BLaER1 treated with 17β-estradiol and CSF1 and Interleukin-3, amounts not matched to agents 10 nM and 100 nM (cell line): ENCODE results near the gene UQCRQ.

Experiments used
- H3K27ac ChIP-seq, 11 experiments: shearing (Covaris generic); formaldehyde crosslinking; 2 replicates each; pipeline ENCODE4 v1.8.1; 2022
- H3K27me3 ChIP-seq, 11 experiments: shearing (Covaris generic); formaldehyde crosslinking; 2 replicates each; pipeline ENCODE4 v1.8.1; 2022
- H3K36me3 ChIP-seq, 11 experiments: shearing (Covaris generic); formaldehyde crosslinking; 2 replicates each; pipeline ENCODE4 v1.8.1; 2022
- H3K4me1 ChIP-seq, 10 experiments: shearing (Covaris generic); formaldehyde crosslinking; 2 replicates each; pipeline ENCODE4 v1.8.1; 2022
- H3K4me2 ChIP-seq, 11 experiments: shearing (Covaris generic); formaldehyde crosslinking; 2 replicates each; pipeline ENCODE4 v1.8.1; 2022
- H3K4me3 ChIP-seq, 10 experiments: shearing (Covaris generic); formaldehyde crosslinking; 2 replicates each; pipeline ENCODE4 v1.8.1; 2022
- H3K9ac ChIP-seq, 11 experiments: shearing (Covaris generic); formaldehyde crosslinking; 2 replicates each; pipeline ENCODE4 v1.8.1; 2022
- H3K9me3 ChIP-seq, 11 experiments: shearing (Covaris generic); formaldehyde crosslinking; replicated peaks in 1 of 11; 2 replicates each; pipeline ENCODE4 v1.8.1; 2022
- H4K20me1 ChIP-seq, 11 experiments: shearing (Covaris generic); formaldehyde crosslinking; 2 replicates each; pipeline ENCODE4 v1.8.1; 2022
- Cebpa-rat ChIP-seq, 11 experiments: shearing (Covaris generic); IDR thresholded peaks; 2 replicates each; pipeline ENCODE4 v1.8.1; 2022

Gene UQCRQ

GRCh38 chr5:132823481-132824050 is 42.9 kb upstream of the UQCRQ start:
- Histone ChIP-seq H3K9ac (no peak overlapping the region; a peak in 1 of 22 replicates), H3K4me3 (peak overlapping the region in 3 of 10 experiments; percentile 7 to 31 (median 16); a peak in 2 of 20 replicates)

GRCh38 chr5:132824426-132824825 is 42.0 kb upstream of the UQCRQ start:
- Histone ChIP-seq H3K27ac (no peak overlapping the region), H3K36me3 (peaks cover 0 to 54% (median 0%) of the 10 kb centered on the region in 11 experiments; a peak in 9 of 22 replicates), H3K9me3 (no peaks in the 10 kb centered on the region; a peak in 1 of 22 replicates), H3K9ac (no peak overlapping the region), H3K27me3 (peaks cover 84 to 100% (median 100%) of the 10 kb centered on the region in 11 experiments), H4K20me1 (peaks cover 0 to 82% (median 31%) of the 10 kb centered on the region in 11 experiments; a peak in 15 of 22 replicates), H3K4me1 (peaks cover 0 to 30% (median 11%) of the 10 kb centered on the region in 10 experiments; a peak in 13 of 20 replicates), H3K4me2 (no peak overlapping the region), H3K4me3 (no peak overlapping the region)
- no peak for TF ChIP-seq Cebpa-rat (IDR thresholded peaks at IDR 0.05)

More at GRCh38 chr5:132823481-132824050, 42.9 kb upstream of the UQCRQ start:
- H3K4me2 ChIP-seq, result peak overlapping the region; percentile 19 to 60 (median 42); a peak in 15 of 22 replicates
- no peaks in the 10 kb centered on the region; a peak in 1 of 22 replicates for H3K9me3 ChIP-seq
- TF ChIP-seq Cebpa-rat (IDR thresholded peaks at IDR 0.05), result no peak
- H3K4me1 ChIP-seq, result peaks cover 0 to 25% (median 8%) of the 10 kb centered on the region in 10 experiments; a peak in 9 of 20 replicates
- H4K20me1 ChIP-seq, result peaks cover 0 to 73% (median 31%) of the 10 kb centered on the region in 11 experiments; a peak in 14 of 22 replicates
- peaks cover 84 to 100% (median 100%) of the 10 kb centered on the region in 11 experiments for H3K27me3 ChIP-seq
- H3K36me3 ChIP-seq, result peaks cover 0 to 50% (median 0%) of the 10 kb centered on the region in 11 experiments; a peak in 9 of 22 replicates
- H3K27ac ChIP-seq, result no peak overlapping the region

- Histone ChIP-seq H3K27me3 (peaks cover 82 to 100% (median 100%) of the 10 kb centered on the region in 11 experiments), H4K20me1 (peaks cover 0 to 86% (median 32%) of the 10 kb centered on the region in 11 experiments; a peak in 15 of 22 replicates), H3K27ac (no peak overlapping the region)
Measured at GRCh38 chr5:132825033-132825833, 41.2 kb upstream of the UQCRQ start.

GRCh38 chr5:132825834-132826391 is 40.5 kb upstream of the UQCRQ start:
- Histone ChIP-seq H3K4me2 (no peak overlapping the region), H3K27me3 (peaks cover 82 to 100% (median 100%) of the 10 kb centered on the region in 11 experiments), H3K4me1 (peaks cover 5 to 34% (median 15%) of the 10 kb centered on the region in 10 experiments; a peak in 17 of 20 replicates), H4K20me1 (peaks cover 0 to 80% (median 32%) of the 10 kb centered on the region in 11 experiments; a peak in 15 of 22 replicates), H3K27ac (no peak overlapping the region), H3K36me3 (peaks cover 0 to 54% (median 0%) of the 10 kb centered on the region in 11 experiments; a peak in 9 of 22 replicates), H3K4me3 (no peak overlapping the region), H3K9ac (no peak overlapping the region), H3K9me3 (no peaks in the 10 kb centered on the region; a peak in 1 of 22 replicates)
- TF ChIP-seq Cebpa-rat (IDR thresholded peaks at IDR 0.05), result no peak

More at GRCh38 chr5:132825033-132825833, 41.2 kb upstream of the UQCRQ start:
- Histone ChIP-seq H3K36me3 (peaks cover 0 to 54% (median 0%) of the 10 kb centered on the region in 11 experiments; a peak in 9 of 22 replicates), H3K4me2 (no peak overlapping the region), H3K4me3 (no peak overlapping the region), H3K9me3 (no peaks in the 10 kb centered on the region; a peak in 1 of 22 replicates), H3K9ac (no peak overlapping the region), H3K4me1 (peaks cover 0 to 31% (median 11%) of the 10 kb centered on the region in 10 experiments; a peak in 13 of 20 replicates)
- TF ChIP-seq Cebpa-rat (IDR thresholded peaks at IDR 0.05), result no peak

- H3K9me3 ChIP-seq, result no peaks in the 10 kb centered on the region; a peak in 1 of 22 replicates
- no peak overlapping the region for H3K9ac ChIP-seq
- H3K4me3 ChIP-seq, result no peak overlapping the region
Measured at GRCh38 chr5:132826424-132827082, 39.9 kb upstream of the UQCRQ start.

GRCh38 chr5:132827943-132828673 is 38.3 kb upstream of the UQCRQ start:
- Histone ChIP-seq H4K20me1 (peaks cover 0 to 68% (median 32%) of the 10 kb centered on the region in 11 experiments; a peak in 15 of 22 replicates), H3K4me2 (peak overlapping the region in 2 of 11 experiments; percentile 4 to 16; a peak in 1 of 22 replicates), H3K27ac (no peak overlapping the region), H3K4me3 (no peak overlapping the region), H3K27me3 (peaks cover 67 to 97% (median 90%) of the 10 kb centered on the region in 11 experiments), H3K9ac (no peak overlapping the region), H3K4me1 (peaks cover 5 to 35% (median 17%) of the 10 kb centered on the region in 10 experiments; a peak in 17 of 20 replicates), H3K36me3 (peaks cover 0 to 49% (median 0%) of the 10 kb centered on the region in 11 experiments; a peak in 9 of 22 replicates), H3K9me3 (no peaks in the 10 kb centered on the region; a peak in 1 of 22 replicates)
- TF ChIP-seq Cebpa-rat (IDR thresholded peaks at IDR 0.05), result no peak

More at GRCh38 chr5:132826424-132827082, 39.9 kb upstream of the UQCRQ start:
- Histone ChIP-seq H3K27ac (no peak overlapping the region), H3K36me3 (peaks cover 0 to 54% (median 0%) of the 10 kb centered on the region in 11 experiments; a peak in 9 of 22 replicates), H3K4me2 (no peak overlapping the region), H4K20me1 (peaks cover 0 to 80% (median 32%) of the 10 kb centered on the region in 11 experiments; a peak in 15 of 22 replicates), H3K4me1 (peaks cover 5 to 38% (median 17%) of the 10 kb centered on the region in 10 experiments; a peak in 17 of 20 replicates), H3K27me3 (peaks cover 82 to 100% (median 100%) of the 10 kb centered on the region in 11 experiments)
- no peak for TF ChIP-seq Cebpa-rat (IDR thresholded peaks at IDR 0.05)

- Histone ChIP-seq H3K4me2 (peak overlapping the region in 8 of 11 experiments; percentile 87 to 97 (median 94); a peak in 13 of 22 replicates), H3K36me3 (peaks cover 0 to 42% (median 0%) of the 10 kb centered on the region in 11 experiments; a peak in 9 of 22 replicates), H3K4me1 (peaks cover 5 to 28% (median 14%) of the 10 kb centered on the region in 10 experiments; a peak in 17 of 20 replicates), H3K4me3 (peak overlapping the region in 5 of 10 experiments; percentile 72 to 86 (median 82); a peak in 7 of 20 replicates), H3K27me3 (peaks cover 59 to 88% (median 82%) of the 10 kb centered on the region in 11 experiments), H3K9me3 (no peaks in the 10 kb centered on the region; a peak in 1 of 22 replicates), H3K27ac (no peak overlapping the region), H3K9ac (peak overlapping the region in 5 of 11 experiments; percentile 82 to 93 (median 86); a peak in 5 of 22 replicates), H4K20me1 (peaks cover 0 to 59% (median 28%) of the 10 kb centered on the region in 11 experiments; a peak in 15 of 22 replicates)
- TF ChIP-seq Cebpa-rat (IDR thresholded peaks at IDR 0.05), result no peak
Measured at GRCh38 chr5:132828846-132829494, 37.5 kb upstream of the UQCRQ start.
